OCI-LY7 (cell line): ENCODE measurements around the gene ZNF732. TPM values are rescaled to one million over a fixed set of nuclear protein-coding genes. Genes with fewer than 3 reads are reported as not detected.

ENCODE experiments used
- BruUV-seq: library from RNA; stranded (reverse); fragments of 400-500 nt; replicated peaks from 2 replicates; lab custom pipeline; 2021; lab: Mats Ljungman, UMichigan
- CTCF ChIA-PET: fragments of 300-600 bp; sonication (Branson Sonifier 250); formaldehyde crosslinking; loops from one replicate; lab custom pipeline; 2022; ENCODE audit warnings: antibody characterized with exemption; ENCODE audit not compliant: unreplicated experiment; lab: Charles Lee
- POLR2A ChIA-PET: fragments of 300-600 bp; sonication (Branson Sonifier 250); formaldehyde crosslinking; loops from one replicate; lab custom pipeline; 2022; ENCODE audit warnings: antibody characterized with exemption; lab: Charles Lee
- DNase-seq: peaks from one replicate; pipeline ENCODE4 v3.0.0-alpha.2; 2015; ENCODE audit warnings: low spot score
- H2AFZ ChIP-seq: fragments of 200-600 bp; sonication (generic), shearing (Covaris generic); 2 replicates; pipeline ENCODE4 v1.6.1; 2014; ENCODE audit warnings: mild to moderate bottlenecking, antibody characterized with exemption, low read length, moderate library complexity
- H3K27ac ChIP-seq: fragments of 200-600 bp; sonication (generic); 2 replicates; pipeline ENCODE4 v1.5.1; 2014; ENCODE audit warnings: mixed run types, low read depth, mild to moderate bottlenecking, moderate library complexity, low read length, inconsistent platforms; ENCODE audit not compliant: poor library complexity, severe bottlenecking
- H3K36me3 ChIP-seq: fragments of 200-600 bp; sonication (generic); 2 replicates; pipeline ENCODE4 v1.6.1; 2014; ENCODE audit warnings: mild to moderate bottlenecking, antibody characterized with exemption, low read length, moderate library complexity, mixed read lengths; ENCODE audit not compliant: insufficient read depth
- H3K4me1 ChIP-seq: fragments of 200-600 bp; sonication (generic); 2 replicates; pipeline ENCODE4 v1.5.1; 2014; ENCODE audit warnings: mild to moderate bottlenecking, low read length; ENCODE audit not compliant: insufficient read depth, poor library complexity, severe bottlenecking
- H3K4me2 ChIP-seq: fragments of 200-600 bp; sonication (generic); 2 replicates; pipeline ENCODE4 v1.6.1; 2014; ENCODE audit warnings: mild to moderate bottlenecking, low read length
- H3K4me3 ChIP-seq: fragments of 200-600 bp; sonication (generic); 2 replicates; pipeline ENCODE4 v1.5.1; 2014; ENCODE audit warnings: mild to moderate bottlenecking, low read depth, low read length; ENCODE audit not compliant: poor library complexity, severe bottlenecking
- H3K79me2 ChIP-seq: fragments of 200-600 bp; sonication (generic); 2 replicates; pipeline ENCODE4 v1.6.1; 2016; ENCODE audit warnings: low read depth, mild to moderate bottlenecking, low read length, moderate library complexity, mixed read lengths; ENCODE audit not compliant: insufficient read depth
- H3K9me2 ChIP-seq: fragments of 200-600 bp; sonication (generic); 2 replicates; pipeline ENCODE4 v1.6.1; 2016; ENCODE audit warnings: mild to moderate bottlenecking, low read length, mixed read lengths; ENCODE audit not compliant: insufficient read depth
- H3K9me3 ChIP-seq: fragments of 200-600 bp; sonication (generic); 2 replicates; pipeline ENCODE4 v1.6.1; 2014; ENCODE audit warnings: mild to moderate bottlenecking, mixed run types, low read length, mixed read lengths
- H4K20me1 ChIP-seq: fragments of 200-600 bp; sonication (generic); 2 replicates; pipeline ENCODE4 v1.6.1; 2014; ENCODE audit warnings: mild to moderate bottlenecking, antibody characterized with exemption, low read length, moderate library complexity, mixed read lengths; ENCODE audit not compliant: insufficient read depth
- EZH2phosphoT487 ChIP-seq: fragments of 200-600 bp; sonication (generic); IDR thresholded peaks from 2 replicates; pipeline ENCODE4 v1.6.1; 2018; ENCODE audit warnings: low read depth, borderline replicate concordance, mild to moderate bottlenecking, mixed run types, antibody characterized with exemption, low read length, moderate library complexity, mixed read lengths
- intact Hi-C: fragments of 100-400 bp; cut with micrococcal nuclease; formaldehyde crosslinking; loops from one replicate; pipeline ENCODE4 v1.10.0; 2022; ENCODE audit not compliant: unreplicated experiment
- total RNA-seq, 2 experiments: library from RNA; depleted of rRNA in 1 of 2; stranded (reverse); fragments of >200 nt in 1 of 2; shearing (Covaris generic) in 1 of 2; gene quantifications; 2 replicates each; pipeline ENCODE4 v1.2.3, GENCODE V29; 2014 to 2022
- TF ChIP-seq, protein P1 (sequence below): fragments of 200-600 bp; sonication (generic); conservative IDR thresholded peaks from 2 replicates; pipeline ENCODE4 v1.5.1; 2014; ENCODE audit warnings: mild to moderate bottlenecking, antibody characterized with exemption, low read length, moderate library complexity, mixed read lengths

Gene ZNF732
- total RNA-seq, 2 experiments from 2014 or later: not detected

DNA sequence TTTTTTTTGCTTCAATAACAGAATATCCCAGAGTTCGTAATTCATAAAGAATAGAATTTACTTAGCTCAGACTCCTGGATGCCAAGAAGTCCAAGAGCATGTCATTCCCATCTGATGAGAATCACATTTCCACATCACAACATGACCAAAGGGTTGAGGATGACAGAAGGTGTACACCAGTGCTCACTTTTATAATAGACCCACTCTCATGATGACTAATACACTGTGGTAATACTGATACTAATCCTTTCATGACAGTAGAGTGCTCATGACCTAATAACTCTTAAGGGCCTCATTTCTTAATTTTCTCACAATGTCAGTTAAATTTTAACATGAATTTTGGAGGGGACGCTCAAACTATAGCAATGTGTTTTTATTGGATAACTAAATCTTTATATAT, 69.2 kb downstream of the ZNF732 start:
- H3K27ac ChIP-seq: no peak overlapping the region
- no peaks in the 10 kb centered on the region for H3K9me2 ChIP-seq
- TF ChIP-seq, protein P1, sequence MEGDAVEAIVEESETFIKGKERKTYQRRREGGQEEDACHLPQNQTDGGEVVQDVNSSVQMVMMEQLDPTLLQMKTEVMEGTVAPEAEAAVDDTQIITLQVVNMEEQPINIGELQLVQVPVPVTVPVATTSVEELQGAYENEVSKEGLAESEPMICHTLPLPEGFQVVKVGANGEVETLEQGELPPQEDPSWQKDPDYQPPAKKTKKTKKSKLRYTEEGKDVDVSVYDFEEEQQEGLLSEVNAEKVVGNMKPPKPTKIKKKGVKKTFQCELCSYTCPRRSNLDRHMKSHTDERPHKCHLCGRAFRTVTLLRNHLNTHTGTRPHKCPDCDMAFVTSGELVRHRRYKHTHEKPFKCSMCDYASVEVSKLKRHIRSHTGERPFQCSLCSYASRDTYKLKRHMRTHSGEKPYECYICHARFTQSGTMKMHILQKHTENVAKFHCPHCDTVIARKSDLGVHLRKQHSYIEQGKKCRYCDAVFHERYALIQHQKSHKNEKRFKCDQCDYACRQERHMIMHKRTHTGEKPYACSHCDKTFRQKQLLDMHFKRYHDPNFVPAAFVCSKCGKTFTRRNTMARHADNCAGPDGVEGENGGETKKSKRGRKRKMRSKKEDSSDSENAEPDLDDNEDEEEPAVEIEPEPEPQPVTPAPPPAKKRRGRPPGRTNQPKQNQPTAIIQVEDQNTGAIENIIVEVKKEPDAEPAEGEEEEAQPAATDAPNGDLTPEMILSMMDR: no peak
- TF ChIP-seq EZH2phosphoT487: no peak
- no peaks in the 10 kb centered on the region for H3K4me1 ChIP-seq
- H4K20me1 ChIP-seq: no peaks in the 10 kb centered on the region
- CTCF ChIA-PET: no interaction called here
- intact Hi-C loops: no loop called here
- DNase-seq: no peak
- no peak overlapping the region for H3K4me3 ChIP-seq
- POLR2A ChIA-PET: interaction anchor here (0.6 to 0.7 kb wide), 2 partner anchors 26 to 137 kb away, joined by 3 read pairs; no protein-coding TSS in a partner anchor
- H3K4me2 ChIP-seq: no peak overlapping the region
- no peak overlapping the region for H2AFZ ChIP-seq
- no peaks in the 10 kb centered on the region for H3K79me2 ChIP-seq
- no TSS peak for BruUV-seq
- peaks cover 17% of the 10 kb centered on the region; the same call in 1 of the 2 replicates for H3K9me3 ChIP-seq
- H3K36me3 ChIP-seq: no peaks in the 10 kb centered on the region

DNA sequence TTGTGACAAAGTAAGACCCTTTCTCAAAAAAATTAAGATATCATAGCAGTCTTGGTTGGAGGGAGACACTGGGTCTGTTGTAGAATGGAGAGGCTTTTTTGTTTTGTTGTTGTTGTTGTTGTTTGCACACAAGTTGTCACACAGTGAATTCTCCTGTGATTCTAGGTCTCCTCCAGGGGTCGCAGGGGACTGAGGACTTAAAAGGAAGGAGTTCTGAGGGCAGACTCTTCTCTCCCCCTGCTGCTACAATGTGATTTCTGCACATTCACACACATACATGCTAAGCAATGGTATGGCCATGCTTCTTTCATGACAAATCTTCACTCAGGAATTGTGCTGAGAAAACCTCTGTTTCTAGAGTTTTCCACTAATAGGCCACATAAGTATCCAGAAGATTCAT, 71.1 kb downstream of the ZNF732 start:
- peaks cover 17% of the 10 kb centered on the region; the same call in 1 of the 2 replicates for H3K9me3 ChIP-seq
- H3K4me2 ChIP-seq: no peak overlapping the region
- intact Hi-C loops: no loop called here
- no TSS peak for BruUV-seq
- H2AFZ ChIP-seq: no peak overlapping the region
- H3K4me3 ChIP-seq: no peak overlapping the region
- no peaks in the 10 kb centered on the region for H4K20me1 ChIP-seq
- DNase-seq: no peak
- no peaks in the 10 kb centered on the region for H3K79me2 ChIP-seq
- no peaks in the 10 kb centered on the region for H3K9me2 ChIP-seq
- POLR2A ChIA-PET: no interaction called here
- no peaks in the 10 kb centered on the region for H3K4me1 ChIP-seq
- CTCF ChIA-PET: no interaction called here
- H3K27ac ChIP-seq: no peak overlapping the region
- H3K36me3 ChIP-seq: no peaks in the 10 kb centered on the region
- TF ChIP-seq, protein P1: no peak
- TF ChIP-seq EZH2phosphoT487: no peak

DNA sequence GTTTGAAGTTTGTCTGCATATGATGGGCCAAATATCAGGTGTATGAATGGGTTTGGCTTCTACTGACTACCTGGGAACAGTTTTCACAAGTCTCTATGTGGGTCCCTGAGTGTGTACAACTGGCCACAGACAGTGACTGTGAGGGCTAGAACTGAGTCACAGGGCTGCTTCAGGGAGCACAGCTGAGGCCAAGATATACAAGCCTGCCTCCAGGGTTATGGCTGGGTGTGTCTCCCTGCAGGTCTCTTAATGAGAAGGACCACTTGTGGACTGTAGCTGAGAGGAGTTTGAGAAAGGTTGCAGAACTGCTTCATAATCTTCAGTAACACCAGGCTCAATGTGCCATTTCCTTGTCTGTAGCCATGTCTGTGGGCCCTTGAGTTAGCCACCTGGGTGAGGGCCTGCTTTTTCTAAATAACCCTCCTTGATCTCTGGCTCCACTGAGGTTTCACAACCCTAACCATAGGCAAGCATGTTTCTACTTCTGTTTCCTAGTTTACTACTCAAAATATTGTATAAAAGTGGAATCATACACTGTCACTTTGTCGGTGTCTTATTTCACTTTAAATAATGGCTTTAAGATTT, 81.3 kb downstream of the ZNF732 start:
- Histone ChIP-seq H3K27ac (no peak overlapping the region), H2AFZ (no peak overlapping the region), H3K4me3 (no peak overlapping the region), H3K4me1 (no peaks in the 10 kb centered on the region), H3K79me2 (no peaks in the 10 kb centered on the region), H3K36me3 (no peaks in the 10 kb centered on the region), H3K9me3 (peaks cover 12% of the 10 kb centered on the region; the same call in 1 of the 2 replicates), H4K20me1 (no peaks in the 10 kb centered on the region), H3K9me2 (no peaks in the 10 kb centered on the region), H3K4me2 (no peak overlapping the region)
- BruUV-seq: no TSS peak
- ChIA-PET CTCF (no interaction called here), POLR2A (no interaction called here)
- DNase-seq: no peak
- intact Hi-C loops: no loop called here
- TF ChIP-seq, protein P1: no peak
- TF ChIP-seq EZH2phosphoT487: no peak
